ENCODE results near the gene PRDM9.
"Not testable (repeated sequence)": the region's sequence is repeated elsewhere in the genome, so short reads cannot be mapped to it uniquely, and the experiment has no call there.

The PRDM9 gene

GRCh38 chr5:23507278-23507685 lies at the start of gene PRDM9:
Gene PRDM9, plus strand, starts transcription at chr5:23507609. Its CDS starts 1,425 bp downstream, at chr5:23509034.
- DNase-seq, result no peak

GRCh38 chr5:23457780-23458179 lies 49.6 kb upstream of the PRDM9 start:
- no peak for DNase-seq

- DNase-seq, result no peak
Observed at GRCh38 chr5:23459214-23459613, 48.2 kb upstream of the PRDM9 start.

GRCh38 chr5:23461576-23461975 lies 45.8 kb upstream of the PRDM9 start:
- DNase-seq, result no peak

- DNase-seq, result no peak
Observed at GRCh38 chr5:23466401-23466912, 41.0 kb upstream of the PRDM9 start.

- DNase-seq, result no peak
Observed at GRCh38 chr5:23468658-23469057, 38.8 kb upstream of the PRDM9 start.

- no peak for DNase-seq
Observed at GRCh38 chr5:23473915-23474314, 33.5 kb upstream of the PRDM9 start.

GRCh38 chr5:23474315-23474714 lies 33.1 kb upstream of the PRDM9 start:
- DNase-seq, result no peak

GRCh38 chr5:23476580-23476979 lies 30.8 kb upstream of the PRDM9 start:
- DNase-seq, result no peak

GRCh38 chr5:23482642-23483041 lies 24.8 kb upstream of the PRDM9 start:
- no peak for DNase-seq

GRCh38 chr5:23483090-23483489 lies 24.3 kb upstream of the PRDM9 start:
- DNase-seq, result no peak

- DNase-seq, result no peak
Observed at GRCh38 chr5:23484096-23484495, 23.3 kb upstream of the PRDM9 start.

- not testable (repeated sequence) for DNase-seq
Observed at GRCh38 chr5:23486227-23486626, 21.2 kb upstream of the PRDM9 start.

- DNase-seq, result no peak
Observed at GRCh38 chr5:23490993-23491392, 16.4 kb upstream of the PRDM9 start.

GRCh38 chr5:23494558-23494957 lies 12.9 kb upstream of the PRDM9 start:
- no peak for DNase-seq

- no peak for DNase-seq
Observed at GRCh38 chr5:23496576-23496975, 10.8 kb upstream of the PRDM9 start.

- DNase-seq, result no peak
Observed at GRCh38 chr5:23506329-23507236, 826 bp upstream of the PRDM9 start.

- not testable (repeated sequence) for DNase-seq
Observed at GRCh38 chr5:23510434-23510833, 3.0 kb downstream of the PRDM9 start.

- DNase-seq, result no peak
Observed at GRCh38 chr5:23522553-23522952, 15.1 kb downstream of the PRDM9 start.

GRCh38 chr5:23523031-23523430 lies 15.6 kb downstream of the PRDM9 start:
- no peak for DNase-seq

- DNase-seq, result no peak
Observed at GRCh38 chr5:23523998-23524397, 16.6 kb downstream of the PRDM9 start.

- DNase-seq, result no peak
Observed at GRCh38 chr5:23525751-23526150, 18.3 kb downstream of the PRDM9 start.

GRCh38 chr5:23526616-23527015 lies 19.2 kb downstream of the PRDM9 start:
- not testable (repeated sequence) for DNase-seq

GRCh38 chr5:23527216-23527920 lies 20.0 kb downstream of the PRDM9 start:
- DNase-seq, result not testable (repeated sequence)

Data from COR-L47 (cell line).